WTC11 (cell line): ENCODE measurements around the gene RIMBP2. TPM values are rescaled to one million over a fixed set of nuclear protein-coding genes. Genes with fewer than 3 reads are reported as not detected.

Source experiments
- ATAC-seq: fragments of 200-7000 bp; cut with Tn5 transposase; 2 replicates; pipeline ENCODE4 v1.10.0; 2021; ENCODE audit warnings: mild to moderate bottlenecking, moderate library complexity
- CTCF ChIA-PET: fragments of 300-600 bp; sonication (Branson Sonifier 250); formaldehyde crosslinking; loops from one replicate; lab custom pipeline; 2021; ENCODE audit warnings: antibody characterized with exemption; lab: Charles Lee
- POLR2A ChIA-PET: fragments of 350-600 bp; sonication (Branson Sonifier 250); formaldehyde crosslinking; loops from one replicate; lab custom pipeline; 2021; ENCODE audit warnings: antibody characterized with exemption; lab: Charles Lee
- DNase-seq: peaks from one replicate; pipeline ENCODE4 v3.0.0; 2021; ENCODE audit warnings: low spot score
- H3K27ac Mint-ChIP-seq: 2 replicates; pipeline ENCODE4 v1.8.0; 2021; ENCODE audit warnings: mixed read lengths
- H3K27me3 Mint-ChIP-seq: 2 replicates; pipeline ENCODE4 v1.8.0; 2021; ENCODE audit warnings: low read depth, mild to moderate bottlenecking, moderate library complexity, mixed read lengths
- H3K36me3 Mint-ChIP-seq: 2 replicates; pipeline ENCODE4 v1.8.0; 2021; ENCODE audit warnings: mixed read lengths
- H3K4me1 Mint-ChIP-seq: 2 replicates; pipeline ENCODE4 v1.8.0; 2022; ENCODE audit warnings: mixed read lengths
- H3K4me3 Mint-ChIP-seq: 2 replicates; pipeline ENCODE4 v1.8.0; 2021; ENCODE audit warnings: mild to moderate bottlenecking, moderate library complexity, mixed read lengths
- H3K9me3 Mint-ChIP-seq: 2 replicates; pipeline ENCODE4 v1.8.0; 2021; ENCODE audit warnings: mixed read lengths
- CBFB ChIP-seq: sonication (generic); formaldehyde crosslinking; IDR thresholded peaks from 2 replicates; pipeline ENCODE4 v1.8.1; 2022; ENCODE audit warnings: mild to moderate bottlenecking, low read depth, missing genetic modification reagents
- EMX1 ChIP-seq: fragments of 250-450 bp; sonication (Bioruptor Pico); IDR thresholded peaks from 2 replicates; pipeline ENCODE4 v1.8.0; 2021; ENCODE audit warnings: mild to moderate bottlenecking
- FOXJ3 ChIP-seq: sonication (generic); formaldehyde crosslinking; IDR thresholded peaks from 2 replicates; pipeline ENCODE4 v1.9.0; 2021; ENCODE audit warnings: missing genetic modification reagents, mild to moderate bottlenecking, borderline replicate concordance
- FOXP1 ChIP-seq: sonication (generic); formaldehyde crosslinking; IDR thresholded peaks from 2 replicates; pipeline ENCODE4 v1.8.0; 2022; ENCODE audit warnings: missing genetic modification reagents, mild to moderate bottlenecking, moderate library complexity, borderline replicate concordance
- GRHL2 ChIP-seq: fragments of 250-450 bp; sonication (Bioruptor Pico); IDR thresholded peaks from 2 replicates; pipeline ENCODE4 v1.8.0; 2022; ENCODE audit warnings: mild to moderate bottlenecking, moderate library complexity; ENCODE audit not compliant: insufficient replicate concordance, severe bottlenecking
- GTF2I ChIP-seq: fragments of 250-450 bp; sonication (Bioruptor Pico); conservative IDR thresholded peaks from 2 replicates; pipeline ENCODE4 v1.4.0; 2021; ENCODE audit warnings: mild to moderate bottlenecking
- TCF7 ChIP-seq: sonication (generic); formaldehyde crosslinking; IDR thresholded peaks from 2 replicates; pipeline ENCODE4 v1.8.0; 2022; ENCODE audit warnings: mild to moderate bottlenecking, low read depth, missing genetic modification reagents, moderate library complexity
- TEAD1 ChIP-seq: sonication (generic); formaldehyde crosslinking; IDR thresholded peaks from 2 replicates; pipeline ENCODE4 v1.8.0; 2022; ENCODE audit warnings: mild to moderate bottlenecking, missing genetic modification reagents
- TP53 ChIP-seq: sonication (generic); formaldehyde crosslinking; IDR thresholded peaks from 2 replicates; pipeline ENCODE4 v1.8.1; 2023; ENCODE audit warnings: mild to moderate bottlenecking, missing genetic modification reagents
- ZNF232 ChIP-seq: sonication (generic); formaldehyde crosslinking; IDR thresholded peaks from 2 replicates; pipeline ENCODE4 v1.8.0; 2022; ENCODE audit warnings: mild to moderate bottlenecking, missing genetic modification reagents
- ZNF263 ChIP-seq: sonication (generic); formaldehyde crosslinking; IDR thresholded peaks from 2 replicates; pipeline ENCODE4 v1.8.1; 2022; ENCODE audit warnings: low read depth, mild to moderate bottlenecking, moderate library complexity, missing genetic modification reagents
- ZNF423 ChIP-seq: fragments of 250-450 bp; sonication (Bioruptor Pico); IDR thresholded peaks from 2 replicates; pipeline ENCODE4 v2.1.2; 2022; ENCODE audit warnings: mild to moderate bottlenecking, moderate library complexity
- ZNF671 ChIP-seq: fragments of 250-450 bp; sonication (Bioruptor Pico); IDR thresholded peaks from 2 replicates; pipeline ENCODE4 v1.8.0; 2021; ENCODE audit warnings: mild to moderate bottlenecking
- total RNA-seq: library from RNA; stranded (reverse); gene quantifications from 3 replicates; pipeline ENCODE4 v1.2.3, GENCODE V29; 2021
- TF ChIP-seq, protein P1 (sequence below): fragments of 250-450 bp; sonication (Bioruptor Pico); conservative IDR thresholded peaks from 2 replicates; pipeline ENCODE4 v1.9.0; 2021; ENCODE audit warnings: mild to moderate bottlenecking
- TF ChIP-seq, protein P2 (sequence below): sonication (generic); formaldehyde crosslinking; IDR thresholded peaks from 2 replicates; pipeline ENCODE4 v1.8.1; 2022; ENCODE audit warnings: mild to moderate bottlenecking, missing genetic modification reagents, moderate library complexity, borderline replicate concordance
- TF ChIP-seq, protein P3 (sequence below): sonication (generic); formaldehyde crosslinking; IDR thresholded peaks from 2 replicates; pipeline ENCODE4 v1.8.0; 2022; ENCODE audit warnings: mild to moderate bottlenecking, missing genetic modification reagents
- TF ChIP-seq, protein P4 (sequence below): sonication (generic); formaldehyde crosslinking; IDR thresholded peaks from 2 replicates; pipeline ENCODE4 v1.8.0; 2022; ENCODE audit warnings: mild to moderate bottlenecking, missing genetic modification reagents

The RIMBP2 gene
- total RNA-seq, 1 experiment from 2014 or later: 2.6 TPM

DNA sequence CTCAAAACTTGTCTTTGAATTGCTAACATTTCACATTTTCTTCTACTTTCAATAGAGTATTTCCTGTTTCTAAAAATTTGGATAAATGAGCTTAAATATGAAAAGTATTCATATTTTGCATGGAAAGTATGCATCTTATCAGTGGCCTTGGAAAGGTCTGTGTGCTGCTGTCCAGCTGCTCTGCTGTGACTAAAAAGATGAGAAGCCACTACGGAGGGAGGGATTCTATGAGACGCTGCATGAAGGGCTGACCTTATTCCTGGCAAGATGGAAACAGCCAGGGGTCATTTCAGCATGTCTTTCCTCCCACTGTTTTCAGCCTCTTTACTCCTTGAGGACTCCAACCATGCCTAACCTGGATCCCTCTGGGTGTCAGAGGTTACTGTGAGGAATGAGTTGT lies 365.4 kb downstream of the RIMBP2 start:
- peaks cover 62% of the 10 kb centered on the region for H3K9me3 Mint-ChIP-seq
- H3K27ac Mint-ChIP-seq: no peak overlapping the region
- no peaks in the 10 kb centered on the region for H3K4me1 Mint-ChIP-seq
- ChIA-PET CTCF (no interaction called here), POLR2A (no interaction called here)
- H3K36me3 Mint-ChIP-seq: peaks cover 26% of the 10 kb centered on the region
- no peak overlapping the region for H3K4me3 Mint-ChIP-seq
- ATAC-seq: no peak
- no peak for TF ChIP-seq TP53 (CRISPR knock-in tag)
- TF ChIP-seq EMX1 (CRISPR knock-in tag): no peak
- TF ChIP-seq TCF7 (CRISPR knock-in tag): no peak
- no peak for TF ChIP-seq FOXP1 (CRISPR knock-in tag)
- no peak for TF ChIP-seq ZNF232 (CRISPR knock-in tag)
- no peak for TF ChIP-seq FOXJ3 (CRISPR knock-in tag)
- TF ChIP-seq, protein P1, sequence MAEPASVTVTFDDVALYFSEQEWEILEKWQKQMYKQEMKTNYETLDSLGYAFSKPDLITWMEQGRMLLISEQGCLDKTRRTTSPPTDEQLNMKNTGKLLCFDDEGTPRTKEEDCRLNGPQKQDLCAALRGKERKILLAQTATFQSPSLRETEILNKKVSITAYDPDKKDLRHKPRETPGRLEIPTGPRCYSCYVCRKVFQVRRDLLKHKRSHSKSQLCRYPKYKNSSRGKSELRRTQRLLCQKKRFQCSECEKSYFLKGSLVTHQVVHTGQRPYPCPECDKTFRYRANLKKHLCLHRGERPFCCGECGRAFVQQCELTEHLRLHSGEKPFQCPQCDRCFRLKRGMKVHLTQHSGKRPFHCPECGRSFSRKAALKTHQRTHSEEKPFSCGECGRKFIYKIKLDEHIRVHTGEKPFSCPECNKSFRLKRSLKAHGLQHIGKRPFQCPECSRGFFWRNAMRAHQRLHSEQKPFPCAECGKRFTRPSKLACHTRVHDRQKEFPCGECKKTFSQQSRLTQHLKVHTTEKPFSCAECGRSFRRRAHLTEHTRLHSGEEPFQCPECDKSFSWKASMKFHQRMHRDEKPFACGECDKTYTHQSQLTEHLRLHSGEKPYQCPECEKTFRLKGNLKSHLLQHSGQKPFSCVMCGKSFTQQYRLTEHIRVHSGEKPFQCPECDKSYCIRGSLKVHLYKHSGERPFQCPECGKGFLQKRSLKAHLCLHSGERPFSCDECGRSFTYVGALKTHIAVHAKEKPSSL (CRISPR knock-in tag): no peak
- no peak for TF ChIP-seq ZNF671 (CRISPR knock-in tag)
- TF ChIP-seq, protein P2, sequence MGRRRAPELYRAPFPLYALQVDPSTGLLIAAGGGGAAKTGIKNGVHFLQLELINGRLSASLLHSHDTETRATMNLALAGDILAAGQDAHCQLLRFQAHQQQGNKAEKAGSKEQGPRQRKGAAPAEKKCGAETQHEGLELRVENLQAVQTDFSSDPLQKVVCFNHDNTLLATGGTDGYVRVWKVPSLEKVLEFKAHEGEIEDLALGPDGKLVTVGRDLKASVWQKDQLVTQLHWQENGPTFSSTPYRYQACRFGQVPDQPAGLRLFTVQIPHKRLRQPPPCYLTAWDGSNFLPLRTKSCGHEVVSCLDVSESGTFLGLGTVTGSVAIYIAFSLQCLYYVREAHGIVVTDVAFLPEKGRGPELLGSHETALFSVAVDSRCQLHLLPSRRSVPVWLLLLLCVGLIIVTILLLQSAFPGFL (CRISPR knock-in tag): no peak
- TF ChIP-seq, protein P3, sequence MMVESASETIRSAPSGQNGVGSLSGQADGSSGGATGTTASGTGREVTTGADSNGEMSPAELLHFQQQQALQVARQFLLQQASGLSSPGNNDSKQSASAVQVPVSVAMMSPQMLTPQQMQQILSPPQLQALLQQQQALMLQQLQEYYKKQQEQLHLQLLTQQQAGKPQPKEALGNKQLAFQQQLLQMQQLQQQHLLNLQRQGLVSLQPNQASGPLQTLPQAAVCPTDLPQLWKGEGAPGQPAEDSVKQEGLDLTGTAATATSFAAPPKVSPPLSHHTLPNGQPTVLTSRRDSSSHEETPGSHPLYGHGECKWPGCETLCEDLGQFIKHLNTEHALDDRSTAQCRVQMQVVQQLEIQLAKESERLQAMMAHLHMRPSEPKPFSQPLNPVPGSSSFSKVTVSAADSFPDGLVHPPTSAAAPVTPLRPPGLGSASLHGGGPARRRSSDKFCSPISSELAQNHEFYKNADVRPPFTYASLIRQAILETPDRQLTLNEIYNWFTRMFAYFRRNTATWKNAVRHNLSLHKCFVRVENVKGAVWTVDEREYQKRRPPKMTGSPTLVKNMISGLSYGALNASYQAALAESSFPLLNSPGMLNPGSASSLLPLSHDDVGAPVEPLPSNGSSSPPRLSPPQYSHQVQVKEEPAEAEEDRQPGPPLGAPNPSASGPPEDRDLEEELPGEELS: no peak
- TF ChIP-seq GRHL2 (CRISPR knock-in tag): no peak
- no peak for TF ChIP-seq ZNF263 (CRISPR knock-in tag)
- peaks cover 8% of the 10 kb centered on the region for H3K27me3 Mint-ChIP-seq
- no peak for DNase-seq

DNA sequence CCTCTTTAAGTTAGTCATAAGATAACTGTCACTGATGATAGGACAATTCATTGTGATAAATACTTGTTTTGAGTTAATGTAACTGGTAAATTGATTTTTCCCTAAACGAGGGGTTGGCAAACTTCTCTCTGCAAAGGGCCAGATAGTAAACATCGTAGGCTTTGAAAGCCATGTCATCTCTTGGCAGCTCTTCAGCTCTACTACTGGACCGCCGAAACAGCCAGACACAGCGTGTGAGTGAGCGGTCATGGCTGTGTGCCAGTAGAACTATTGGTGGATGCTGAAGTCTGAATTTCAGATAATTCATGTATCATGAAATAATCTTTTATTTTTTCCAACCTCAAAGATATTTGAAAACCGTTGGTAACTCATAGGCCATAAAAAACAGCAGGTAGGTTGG lies 368.5 kb downstream of the RIMBP2 start:
- TF ChIP-seq GTF2I (CRISPR knock-in tag) (no peak), EMX1 (CRISPR knock-in tag) (no peak), TEAD1 (CRISPR knock-in tag) (no peak), FOXJ3 (CRISPR knock-in tag) (no peak), CBFB (CRISPR knock-in tag) (no peak), ZNF423 (no peak)
- TF ChIP-seq, protein P4, sequence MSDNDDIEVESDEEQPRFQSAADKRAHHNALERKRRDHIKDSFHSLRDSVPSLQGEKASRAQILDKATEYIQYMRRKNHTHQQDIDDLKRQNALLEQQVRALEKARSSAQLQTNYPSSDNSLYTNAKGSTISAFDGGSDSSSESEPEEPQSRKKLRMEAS: no peak
- TF ChIP-seq, protein P1 (CRISPR knock-in tag): no peak
- Mint-ChIP-seq H3K9me3 (peaks cover 50% of the 10 kb centered on the region), H3K4me3 (no peak overlapping the region), H3K36me3 (peaks cover 21% of the 10 kb centered on the region; the same call in 1 of the 2 replicates), H3K27ac (no peak overlapping the region), H3K4me1 (no peaks in the 10 kb centered on the region), H3K27me3 (peaks cover 4% of the 10 kb centered on the region; the same call in 1 of the 2 replicates)
- ChIA-PET POLR2A (no interaction called here), CTCF (no interaction called here)
- ATAC-seq (no peak), DNase-seq (no peak)

Other genes starting within 250 kb of the RIMBP2 start
- 21.1 to 23.2 TPM (median 22.7 TPM) in 3 replicates for gene STX2, start 123.0 kb upstream of the RIMBP2 start, total RNA-seq
- gene RAN, start 155.8 kb upstream of the RIMBP2 start, total RNA-seq: 1,744 to 1,783 TPM (median 1,745 TPM) in 3 replicates
- 0.77 to 0.87 TPM (median 0.80 TPM) in 3 replicates for gene ADGRD1, start 237.6 kb upstream of the RIMBP2 start, total RNA-seq